H1 (cell line): Measurements from ENCODE around the gene BOD1L2. TPM values are rescaled to one million over a fixed set of nuclear protein-coding genes. Genes with fewer than 3 reads are reported as not detected.

ENCODE experiments used
- CTCF ChIA-PET: fragments of 300-600 bp; sonication (Branson Sonifier 250); formaldehyde crosslinking; loops from one replicate; lab custom pipeline; 2021; ENCODE audit not compliant: partially characterized antibody; lab: Charles Lee
- POLR2A ChIA-PET: fragments of 300-600 bp; sonication (Branson Sonifier 250); formaldehyde crosslinking; loops from one replicate; lab custom pipeline; 2021; ENCODE audit warnings: inconsistent platforms; ENCODE audit not compliant: partially characterized antibody; lab: Charles Lee
- DNase-seq, 2 experiments: peaks; one replicate each; pipeline versions ENCODE4 v3.0.0 to v3.0.0-alpha.2; 2010 to 2022; ENCODE audit warnings: low spot score in 2 of 2, low read depth in 1 of 2, mixed read lengths in 1 of 2
- FAIRE-seq: peaks from 2 replicates; lab custom pipeline; 2011; peaks lifted over from hg19 to GRCh38; lab: Jason Lieb, UNC
- H2AFZ ChIP-seq: 2 replicates; pipeline ENCODE4 v1.8.1; 2012; ENCODE audit warnings: low read length, inconsistent platforms
- H2AK5ac ChIP-seq: 2 replicates; pipeline ENCODE4 v1.6.1; 2013; ENCODE audit warnings: low read depth, low read length
- H2BK120ac ChIP-seq: replicated peaks from 2 replicates; pipeline ENCODE3; 2013; ENCODE audit warnings: low read depth, low read length, inconsistent platforms
- H2BK12ac ChIP-seq: 2 replicates; pipeline ENCODE4 v1.6.1; 2013; ENCODE audit warnings: low read depth, low read length
- H2BK15ac ChIP-seq: 2 replicates; pipeline ENCODE4 v1.6.1; 2013; ENCODE audit warnings: low read length
- H2BK20ac ChIP-seq: 2 replicates; pipeline ENCODE4 v1.6.1; 2013; ENCODE audit warnings: low read length
- H2BK5ac ChIP-seq: 2 replicates; pipeline ENCODE4 v1.6.1; 2013; ENCODE audit warnings: low read depth, low read length
- H3K14ac ChIP-seq: 2 replicates; pipeline ENCODE4 v1.6.1; 2013; ENCODE audit warnings: inconsistent platforms; ENCODE audit not compliant: insufficient read length
- H3K18ac ChIP-seq: 2 replicates; pipeline ENCODE4 v1.6.1; 2013; ENCODE audit warnings: low read length; ENCODE audit errors: extremely low read depth
- H3K23ac ChIP-seq: 2 replicates; pipeline ENCODE4 v1.6.1; 2013; ENCODE audit warnings: inconsistent platforms; ENCODE audit not compliant: insufficient read length
- H3K23me2 ChIP-seq: 2 replicates; pipeline ENCODE4 v1.6.1; 2013; ENCODE audit warnings: low read depth, low read length
- H3K27ac ChIP-seq: 2 replicates; pipeline ENCODE4 v1.6.1; 2011; ENCODE audit warnings: low read depth, low read length, inconsistent platforms
- H3K27me3 ChIP-seq, 4 experiments: replicated peaks in 1 of 4; 1 replicate in 1 of 4; 2 replicates in 3 of 4; pipeline versions ENCODE4 v1.6.1 to v1.8.1; 2011 to 2013; ENCODE audit warnings: low read length in 3 of 4, mild to moderate bottlenecking in 3 of 4, inconsistent platforms in 2 of 4, mixed read lengths in 2 of 4, moderate library complexity in 1 of 4; ENCODE audit not compliant: control insufficient read depth in 3 of 4, insufficient read depth in 3 of 4; ENCODE audit errors: extremely low read depth in 1 of 4
- H3K36me3 ChIP-seq, 4 experiments: 2 replicates each; pipeline versions ENCODE4 v1.6.1 to v1.8.1; 2011 to 2013; ENCODE audit warnings: mild to moderate bottlenecking in 4 of 4, low read length in 3 of 4, moderate library complexity in 2 of 4, control low read depth in 1 of 4, inconsistent platforms in 1 of 4; ENCODE audit not compliant: insufficient read depth in 4 of 4, control insufficient read depth in 2 of 4
- H3K4ac ChIP-seq: replicated peaks from 2 replicates; pipeline ENCODE3; 2013; ENCODE audit warnings: low read length, low read depth, mixed read lengths, inconsistent platforms; ENCODE audit not compliant: insufficient read length
- H3K4me1 ChIP-seq, 4 experiments: replicated peaks in 1 of 4; 1 replicate in 1 of 4; 2 replicates in 3 of 4; pipeline versions ENCODE4 v1.6.1 to v1.8.1; 2011 to 2013; ENCODE audit warnings: low read length in 3 of 4, inconsistent platforms in 2 of 4, mixed read lengths in 1 of 4; ENCODE audit not compliant: insufficient read depth in 4 of 4, control insufficient read depth in 3 of 4
- H3K4me2 ChIP-seq, 2 experiments: 2 replicates each; pipeline versions ENCODE4 v1.6.1 to v1.8.1; 2011 to 2013; ENCODE audit warnings: low read depth in 2 of 2, low read length in 2 of 2, control low read depth in 1 of 2, inconsistent platforms in 1 of 2, mild to moderate bottlenecking in 1 of 2; ENCODE audit not compliant: insufficient read depth in 1 of 2
- H3K4me3 ChIP-seq, 4 experiments: fragments of 200-600, 300-600 bp in 1 of 4; sonication (generic), shearing (Covaris generic), sonication (Bioruptor Twin) in 1 of 4; 2 replicates each; pipeline versions ENCODE4 v1.5.1 to v1.8.1; 2011 to 2016; ENCODE audit warnings: low read length in 4 of 4, low read depth in 3 of 4, control low read depth in 2 of 4, inconsistent platforms in 2 of 4, mild to moderate bottlenecking in 2 of 4, mixed read lengths in 1 of 4, moderate library complexity in 1 of 4; ENCODE audit not compliant: insufficient read depth in 2 of 4; ENCODE audit errors: extremely low read depth in 1 of 4
- H3K56ac ChIP-seq: replicated peaks from 2 replicates; pipeline ENCODE3; 2013; ENCODE audit warnings: low read depth, mild to moderate bottlenecking, mixed read lengths, low read length, inconsistent platforms; ENCODE audit not compliant: insufficient read length
- H3K79me1 ChIP-seq: 2 replicates; pipeline ENCODE4 v1.6.1; 2013; ENCODE audit warnings: low read depth, low read length, control low read depth
- H3K79me2 ChIP-seq, 2 experiments: 2 replicates each; pipeline versions ENCODE4 v1.6.1 to v1.8.1; 2012 to 2013; ENCODE audit warnings: low read length in 2 of 2, mild to moderate bottlenecking in 2 of 2, inconsistent platforms in 1 of 2; ENCODE audit not compliant: insufficient read depth in 2 of 2, control insufficient read depth in 1 of 2
- H3K9ac ChIP-seq, 4 experiments: replicated peaks in 1 of 4; 1 replicate in 1 of 4; 2 replicates in 3 of 4; pipeline versions ENCODE4 v1.6.1 to v1.8.1; 2011 to 2013; ENCODE audit warnings: low read depth in 3 of 4, low read length in 3 of 4, control low read depth in 2 of 4, mild to moderate bottlenecking in 2 of 4, moderate library complexity in 2 of 4, inconsistent platforms in 1 of 4; ENCODE audit errors: extremely low read depth in 1 of 4
- H3K9me3 ChIP-seq, 2 experiments: 2 replicates each; pipeline versions ENCODE4 v1.6.1 to v1.8.1; 2012 to 2013; ENCODE audit warnings: mild to moderate bottlenecking in 2 of 2, moderate library complexity in 2 of 2, control low read depth in 1 of 2, inconsistent platforms in 1 of 2, low read depth in 1 of 2, low read length in 1 of 2, mixed read lengths in 1 of 2; ENCODE audit not compliant: insufficient read depth in 2 of 2
- H4K20me1 ChIP-seq, 2 experiments: replicated peaks in 1 of 2; 2 replicates each; pipeline versions ENCODE3 to v1.8.1; 2011 to 2013; ENCODE audit warnings: inconsistent platforms in 2 of 2, low read length in 2 of 2, mild to moderate bottlenecking in 1 of 2; ENCODE audit not compliant: insufficient read depth in 2 of 2, control insufficient read depth in 1 of 2
- H4K5ac ChIP-seq: 2 replicates; pipeline ENCODE4 v1.6.1; 2013; ENCODE audit warnings: low read length, low read depth, mixed read lengths, inconsistent platforms; ENCODE audit not compliant: insufficient read length
- H4K8ac ChIP-seq: 2 replicates; pipeline ENCODE4 v1.8.0; 2013; ENCODE audit warnings: mild to moderate bottlenecking, moderate library complexity, low read length, inconsistent platforms; ENCODE audit not compliant: insufficient read depth; ENCODE audit errors: extremely low read depth
- H4K91ac ChIP-seq: replicated peaks from 2 replicates; pipeline ENCODE3; 2013; ENCODE audit warnings: low read length, mixed read lengths, inconsistent platforms; ENCODE audit not compliant: insufficient read length
- CBX5 ChIP-seq: fragments of 300-800, 300-1000 bp; sonication (generic); IDR thresholded peaks from 2 replicates; pipeline ENCODE4 v1.7.1; 2016; ENCODE audit warnings: antibody characterized with exemption, low read length, low read depth
- CTCF ChIP-seq, 3 experiments: IDR thresholded peaks; 1 replicate in 2 of 3; 2 replicates in 1 of 3; pipeline versions ENCODE4 v1.5.1 to v1.6.1; 2011; ENCODE audit warnings: low read length in 3 of 3, mild to moderate bottlenecking in 3 of 3, inconsistent platforms in 2 of 3, low read depth in 1 of 3, moderate library complexity in 1 of 3; ENCODE audit not compliant: insufficient read depth in 1 of 3; ENCODE audit errors: control extremely low read depth in 1 of 3
- HDAC6 ChIP-seq: IDR thresholded peaks from one replicate; pipeline ENCODE4 v1.7.1; 2012; ENCODE audit warnings: low read depth, mild to moderate bottlenecking, inconsistent platforms, low read length, moderate library complexity
- KDM1A ChIP-seq: fragments of 200-600, 300-600 bp; sonication (generic); IDR thresholded peaks from 2 replicates; pipeline ENCODE4 v1.7.1; 2016; ENCODE audit warnings: mild to moderate bottlenecking, low read length, borderline replicate concordance
- PHF8 ChIP-seq: fragments of 200-600 bp; sonication (generic); conservative IDR thresholded peaks from 2 replicates; pipeline ENCODE4 v1.7.1; 2012; ENCODE audit warnings: low read depth, mild to moderate bottlenecking, inconsistent platforms, low read length, moderate library complexity
- POLR2AphosphoS5 ChIP-seq: IDR thresholded peaks from 2 replicates; pipeline ENCODE4 v1.6.1; 2011; ENCODE audit warnings: low read depth, low read length
- RBBP5 ChIP-seq: IDR thresholded peaks from 2 replicates; pipeline ENCODE4 v1.7.1; 2012; ENCODE audit warnings: low read depth, mild to moderate bottlenecking, inconsistent platforms, low read length, moderate library complexity, borderline replicate concordance
- SP2 ChIP-seq: IDR thresholded peaks from 2 replicates; pipeline ENCODE4 v1.6.1; 2012; ENCODE audit warnings: mild to moderate bottlenecking, low read length, inconsistent platforms
- YY1 ChIP-seq: IDR thresholded peaks from 2 replicates; pipeline ENCODE4 v1.6.1; 2011; ENCODE audit warnings: low read depth, mild to moderate bottlenecking, low read length
- WGBS, 2 experiments: shearing (Covaris generic) in 1 of 2; methylation state at CpG; one replicate each; pipeline versions ENCODE4 v1.1.6 to v1.1.7; 2013 to 2015; ENCODE audit warnings: low lambda C conversion rate in 2 of 2, mixed read lengths in 2 of 2, inconsistent platforms in 1 of 2, low coverage in 1 of 2, missing lambda C conversion rate in 1 of 2; ENCODE audit not compliant: insufficient replicate concordance in 2 of 2, insufficient coverage in 1 of 2, insufficient read length in 1 of 2; ENCODE audit errors: extremely low coverage in 1 of 2, missing lambda C conversion rate in 1 of 2; 5-methylcytosine and 5-hydroxymethylcytosine counted together
- polyA plus RNA-seq, 7 experiments: library from polyadenylated mRNA; depleted of rRNA in 3 of 7; stranded (reverse) in 5 of 7; unstranded in 2 of 7; fragments of >200 nt in 5 of 7; fragments of 200-250 nt in 2 of 7; gene quantifications; 1 replicate in 5 of 7; 2 replicates in 1 of 7; 4 replicates in 1 of 7; pipeline versions ENCODE4 v1.2.1 to v1.2.3, GENCODE V29; 2011 to 2013; ENCODE audit warnings: missing spikeins in 2 of 7, mixed read lengths in 2 of 7
- total RNA-seq: library from RNA; stranded (reverse); fragmentation: NEBNext Ultra II Directional; extraction: Animal tissue kit (Norgen Biotek cat#: 25700); gene quantifications from 2 replicates; pipeline ENCODE4 v1.2.1, GENCODE V29; 2021
- TF ChIP-seq, protein P1 (sequence below): IDR thresholded peaks from 2 replicates; pipeline ENCODE4 v1.6.1; 2011; ENCODE audit warnings: low read length, improper control_type of control experiment

BOD1L2 gene
- total and polyA plus RNA-seq, 2 of the 8 experiments (the other 6 are each of a cell fraction or from before 2014, with no cell fraction given), result not detected

DNA sequence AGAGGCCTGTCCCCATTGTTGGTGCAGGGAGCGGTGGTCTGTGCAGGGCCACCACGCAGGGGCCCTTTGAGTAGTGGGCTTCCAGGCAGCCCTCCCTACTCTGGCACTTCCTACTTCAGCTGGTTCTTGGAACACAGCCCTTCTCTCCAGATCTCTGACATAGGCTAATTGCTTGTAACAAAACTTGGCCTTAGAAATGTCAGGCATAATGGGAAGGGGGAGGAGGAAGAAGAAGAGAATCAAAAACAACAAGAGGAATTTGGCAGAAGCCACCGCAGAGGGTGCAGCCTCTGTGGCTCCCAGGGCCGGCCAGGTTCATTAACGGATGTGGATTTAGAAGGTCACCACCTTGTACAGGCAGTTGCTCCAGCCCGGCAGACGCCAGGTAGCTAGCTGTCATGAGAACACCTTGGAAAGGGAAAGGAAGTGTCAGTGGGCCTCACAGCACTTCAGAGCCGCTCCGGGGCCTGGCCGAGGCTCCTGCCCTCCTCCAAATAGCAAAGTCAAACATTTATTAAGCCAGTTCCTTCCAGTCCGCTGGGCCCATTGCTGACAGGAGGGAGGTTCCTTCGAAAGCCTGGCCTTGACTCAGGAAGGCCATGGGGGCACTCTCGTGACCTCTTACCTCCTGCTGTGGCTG lies 7.4 kb downstream of the BOD1L2 start:
- Histone ChIP-seq H3K4me1 (peaks cover 0 to 4% (median 3%) of the 10 kb centered on the region in 4 experiments; a peak in 3 of 7 replicates), H2AFZ (no peak overlapping the region), H3K9ac (no peak overlapping the region), H3K56ac (no peak overlapping the region), H3K79me2 (no peaks in the 10 kb centered on the region), H4K5ac (no peak overlapping the region), H3K4me2 (no peak overlapping the region), H2BK12ac (no peak overlapping the region), H3K4me3 (no peak overlapping the region), H2BK120ac (no peak overlapping the region), H4K91ac (no peak overlapping the region), H3K9me3 (peaks cover 7 to 10% of the 10 kb centered on the region in 2 experiments; a peak in 3 of 4 replicates), H2BK20ac (no peak overlapping the region), H3K36me3 (no peaks in the 10 kb centered on the region; a peak in 1 of 8 replicates), H4K8ac (peak overlapping the region; percentile 19; the same call in 1 of the 2 replicates), H4K20me1 (no peaks in the 10 kb centered on the region), H3K23ac (no peak overlapping the region), H3K27me3 (no peaks in the 10 kb centered on the region), H2AK5ac (no peak overlapping the region), H3K4ac (no peak overlapping the region), H3K79me1 (no peaks in the 10 kb centered on the region), H3K18ac (no peak overlapping the region), H3K23me2 (no peaks in the 10 kb centered on the region), H2BK5ac (no peak overlapping the region), H3K27ac (no peak overlapping the region), H3K14ac (no peak overlapping the region), H2BK15ac (no peak overlapping the region)
- DNase-seq, result no peak
- ChIA-PET POLR2A (no interaction called here), CTCF (no interaction called here)
- no peak for FAIRE-seq
- WGBS, 2 experiments, result 81% methylated on average over 13 of the region's 13 CpGs; no CpG with 5 or more reads in 1 of the 2 experiments
- TF ChIP-seq SP2, result no peak
- no peak for TF ChIP-seq RBBP5
- TF ChIP-seq POLR2AphosphoS5, result no peak
- no peak for TF ChIP-seq YY1
- no peak for TF ChIP-seq HDAC6
- no peak for TF ChIP-seq PHF8
- no peak for TF ChIP-seq KDM1A
- no peak for TF ChIP-seq CTCF (IDR thresholded peaks at IDR 0.05; ENCODE audit: control extremely low read depth in 1 of 3, insufficient read depth in 1 of 3, low read depth in 1 of 3, low read length in 3 of 3)
- TF ChIP-seq CBX5, result no peak
- TF ChIP-seq, protein P1, sequence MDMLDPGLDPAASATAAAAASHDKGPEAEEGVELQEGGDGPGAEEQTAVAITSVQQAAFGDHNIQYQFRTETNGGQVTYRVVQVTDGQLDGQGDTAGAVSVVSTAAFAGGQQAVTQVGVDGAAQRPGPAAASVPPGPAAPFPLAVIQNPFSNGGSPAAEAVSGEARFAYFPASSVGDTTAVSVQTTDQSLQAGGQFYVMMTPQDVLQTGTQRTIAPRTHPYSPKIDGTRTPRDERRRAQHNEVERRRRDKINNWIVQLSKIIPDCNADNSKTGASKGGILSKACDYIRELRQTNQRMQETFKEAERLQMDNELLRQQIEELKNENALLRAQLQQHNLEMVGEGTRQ, result no peak
